Raji (cell line): ENCODE results near the gene EGFR.

Source experiments
- POLR2A ChIP-seq: IDR thresholded peaks from 2 replicates; pipeline ENCODE4 v1.6.1; 2011; ENCODE audit warnings: low read depth, low read length, control low read depth; ENCODE audit not compliant: insufficient read depth

The EGFR gene

DNA sequence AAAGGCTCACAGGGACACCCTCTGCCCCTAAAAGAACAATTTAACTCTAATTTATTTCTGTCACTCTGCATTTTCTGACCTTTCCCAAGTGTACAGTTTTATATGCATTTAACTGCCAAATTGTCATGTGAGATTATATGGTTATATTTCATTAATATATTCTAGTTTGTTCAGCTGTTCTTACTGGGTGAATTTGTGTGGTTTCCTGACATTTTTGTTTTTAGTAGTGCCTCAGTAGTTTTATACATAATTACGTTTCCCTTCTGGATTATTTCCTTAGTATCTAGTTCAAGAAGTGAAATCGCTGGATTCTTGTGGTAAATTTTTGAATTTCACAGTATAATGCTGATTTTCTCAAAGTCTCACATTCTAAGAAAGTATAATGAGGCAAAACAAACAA, 41.3 kb downstream of the EGFR start:
- TF ChIP-seq POLR2A, result no peak

DNA sequence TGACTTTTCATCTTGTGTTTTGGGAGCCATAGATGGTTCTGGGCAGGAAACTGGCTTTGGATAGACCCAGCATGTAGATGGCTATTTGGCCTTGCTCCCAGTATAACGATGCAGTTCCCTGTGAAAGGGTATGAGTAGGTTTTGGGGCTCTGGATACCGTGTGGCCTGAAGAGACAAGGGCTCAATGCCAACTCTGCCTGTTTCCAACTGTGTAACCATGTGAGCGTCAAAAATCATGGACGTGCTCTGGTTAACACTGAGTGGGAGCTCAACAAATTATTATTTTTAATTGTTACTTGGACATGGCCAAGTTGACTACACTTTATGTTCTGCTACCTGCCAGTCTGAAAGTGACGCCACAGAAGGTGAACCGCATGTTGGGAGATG, 41.8 kb downstream of the EGFR start:
- no peak for TF ChIP-seq POLR2A

DNA sequence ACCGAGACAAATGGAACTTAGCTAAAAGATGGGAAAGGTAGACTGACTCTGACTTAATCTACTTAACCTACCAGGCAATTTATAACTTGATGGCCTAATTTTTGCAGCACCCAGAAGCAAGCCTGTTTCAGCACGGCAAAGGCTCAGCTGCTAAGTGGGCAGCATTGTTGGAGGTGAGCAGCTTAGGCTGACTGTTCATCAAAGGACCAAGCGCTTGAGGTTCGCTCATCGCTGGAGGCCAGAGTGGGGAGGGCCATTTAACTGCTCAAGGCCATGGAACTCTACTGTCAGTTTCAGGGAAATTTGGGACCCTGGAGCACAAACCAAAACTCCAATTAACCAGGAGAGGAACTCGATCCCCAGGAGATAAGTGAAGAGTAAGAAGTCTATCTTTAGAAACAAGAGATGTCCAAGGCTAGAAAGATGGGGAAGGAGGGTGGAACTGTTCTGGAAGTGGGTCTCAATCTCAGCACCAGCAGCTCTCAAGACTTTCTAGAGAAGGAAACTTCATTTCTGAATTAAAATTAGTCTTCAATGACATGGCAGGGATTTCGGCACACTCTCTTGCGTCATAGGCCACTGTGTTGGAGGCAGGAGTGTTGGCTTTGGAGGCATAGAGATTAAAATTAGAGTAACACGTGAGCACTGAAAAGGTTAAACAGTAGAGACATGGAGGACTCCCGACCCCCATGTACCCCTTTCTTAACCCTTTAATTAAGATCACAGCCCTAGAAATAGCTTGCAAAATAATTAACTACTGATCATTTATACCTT, 43.1 kb downstream of the EGFR start:
- TF ChIP-seq POLR2A, result no peak

DNA sequence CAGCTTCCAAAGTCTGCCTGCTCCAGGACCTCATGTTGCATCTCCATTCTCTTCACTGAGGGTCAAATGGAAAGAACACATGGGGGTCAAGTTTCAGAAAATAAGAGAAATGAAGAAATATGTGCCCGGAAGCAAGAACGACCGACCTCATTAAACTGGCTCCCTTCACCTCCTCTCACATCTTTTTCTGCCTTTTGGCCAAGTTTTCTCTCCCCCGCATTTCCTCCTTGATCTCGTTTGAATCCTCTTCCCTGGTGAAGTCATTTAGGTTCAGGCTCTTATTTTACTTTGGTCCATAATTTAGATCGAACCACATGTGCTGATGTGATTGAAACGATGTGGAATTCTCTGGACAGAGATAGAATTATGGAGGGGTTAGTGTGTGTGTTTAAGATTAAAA, 44.2 kb downstream of the EGFR start:
- no peak for TF ChIP-seq POLR2A

DNA sequence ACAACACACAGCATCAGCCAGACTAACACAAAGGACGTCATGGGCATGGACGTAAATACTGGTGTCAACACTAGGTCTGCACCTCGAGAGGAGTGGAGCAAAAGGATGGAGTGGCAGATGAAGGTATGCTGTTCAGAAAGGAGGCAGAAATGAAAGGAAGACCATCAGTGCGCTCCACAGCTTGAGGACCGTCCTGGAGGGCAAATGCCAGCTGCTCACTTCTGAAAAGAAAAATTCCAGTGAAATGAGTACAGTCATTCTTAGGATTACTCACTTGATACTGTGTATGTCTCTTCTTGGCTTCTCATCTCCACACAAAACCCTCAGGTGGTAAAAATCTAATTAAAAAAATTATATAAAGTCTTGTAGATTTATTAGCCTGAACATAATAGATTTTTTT, 44.8 kb downstream of the EGFR start:
- TF ChIP-seq POLR2A, result no peak

DNA sequence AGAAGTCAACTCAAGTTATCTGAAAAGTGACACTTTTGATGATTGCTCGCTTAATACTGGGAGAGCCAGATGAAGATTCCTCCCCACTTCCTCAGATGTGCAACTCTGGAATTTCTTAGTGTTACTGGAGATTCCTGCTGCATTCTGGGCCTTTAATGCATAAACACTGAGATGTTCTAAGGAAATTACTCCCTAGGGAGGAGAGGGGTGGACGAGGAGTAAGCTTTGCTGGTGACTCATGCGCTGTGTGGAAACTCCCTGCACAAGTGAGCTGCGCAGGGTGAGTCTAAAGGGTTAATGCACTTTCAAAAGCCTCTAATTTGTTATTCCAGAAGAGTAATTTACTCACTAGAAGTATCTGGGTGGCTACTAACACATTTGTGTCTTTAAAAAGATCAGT, 46.3 kb downstream of the EGFR start:
- no peak for TF ChIP-seq POLR2A

DNA sequence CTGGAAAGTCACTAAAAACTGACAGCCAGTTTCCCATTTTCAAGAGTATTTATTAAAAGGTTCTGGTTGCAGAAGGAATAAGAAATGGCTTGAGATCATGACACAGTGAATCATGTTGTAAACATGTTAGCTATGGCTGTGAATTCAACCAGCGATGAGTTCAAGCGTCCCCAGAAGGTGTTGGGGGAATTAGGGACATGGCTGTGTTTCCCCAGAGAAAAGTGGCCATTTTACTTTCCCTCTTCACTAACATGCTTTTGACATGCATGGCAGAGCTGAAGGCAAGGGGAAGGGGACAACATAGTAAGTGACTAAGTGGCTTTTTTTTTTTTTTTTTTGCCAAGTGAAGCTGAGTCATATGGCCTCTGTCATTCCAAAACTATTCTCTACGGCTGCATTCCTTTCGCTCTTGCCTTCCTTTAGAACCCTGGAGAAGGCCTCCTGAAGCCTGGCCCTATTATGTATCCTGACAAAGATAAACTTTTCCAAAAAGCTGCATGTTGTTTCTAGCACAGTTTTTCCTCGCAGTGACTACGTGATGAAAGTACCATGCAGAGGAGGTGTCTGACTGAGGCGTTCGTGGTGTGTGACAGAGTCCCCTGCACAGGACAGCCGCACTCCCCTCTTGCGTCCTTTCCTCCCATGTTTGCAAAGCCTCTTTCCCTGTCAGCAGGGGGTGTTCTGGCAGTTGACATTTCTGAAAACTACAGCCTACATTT, 46.9 kb downstream of the EGFR start:
- TF ChIP-seq POLR2A, result no peak

DNA sequence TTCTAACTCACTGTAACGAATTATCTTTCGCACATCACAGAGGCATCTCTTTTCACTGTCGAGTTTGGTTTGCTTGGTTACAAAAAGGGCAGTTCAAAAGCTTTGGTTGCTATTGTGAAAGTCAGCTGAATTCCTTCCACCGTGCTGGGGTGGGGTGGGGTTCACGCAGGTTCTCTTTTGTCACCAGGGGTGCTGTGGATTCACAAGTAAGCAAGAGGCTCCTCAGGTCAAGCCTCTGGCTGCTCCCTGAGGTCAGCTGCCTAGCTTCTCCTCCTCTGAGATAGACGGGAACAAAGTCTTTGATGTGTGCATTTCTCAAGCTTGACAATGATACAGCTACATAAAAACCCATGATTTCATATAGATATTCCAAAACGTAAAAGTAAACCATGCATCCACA, 47.7 kb downstream of the EGFR start:
- TF ChIP-seq POLR2A, result no peak

DNA sequence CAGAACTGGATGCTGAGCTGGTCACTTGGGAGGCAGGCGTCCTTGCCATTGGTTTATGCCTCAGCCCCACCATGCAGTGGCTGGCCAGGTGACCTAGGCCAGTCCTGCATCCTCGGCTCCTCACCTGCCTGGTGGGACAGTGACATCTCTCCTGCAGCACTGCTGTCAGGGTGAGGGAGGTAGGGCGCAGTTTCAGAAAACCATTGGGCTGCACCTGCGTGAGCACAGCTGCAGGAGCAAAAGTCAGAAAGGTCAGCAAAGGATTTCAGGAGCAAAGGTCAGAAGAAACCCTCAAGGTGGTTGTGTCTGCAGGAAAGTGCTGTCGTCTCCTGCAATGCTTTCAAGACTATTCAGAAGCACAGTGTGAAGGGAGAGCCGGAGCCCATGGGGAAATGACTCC, 48.1 kb downstream of the EGFR start:
- TF ChIP-seq POLR2A, result no peak

DNA sequence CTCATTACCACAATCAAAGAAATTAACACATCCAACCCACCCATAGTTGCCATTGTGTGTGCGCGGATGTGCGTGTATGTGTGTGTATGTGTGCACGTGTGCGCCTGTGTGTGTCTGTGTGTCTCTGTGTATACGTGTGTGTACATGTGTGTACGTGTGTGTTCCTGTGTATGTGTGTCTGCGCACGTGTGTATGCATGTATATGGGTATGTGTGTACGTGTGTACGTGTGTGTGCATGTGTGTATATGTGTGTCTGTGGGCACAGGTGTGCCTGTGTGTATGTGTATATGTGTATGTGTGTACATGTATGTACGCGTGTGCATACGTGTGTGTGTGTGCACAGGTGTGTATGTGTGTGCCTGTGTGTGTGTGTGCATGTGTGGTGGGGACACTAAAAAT, 48.9 kb downstream of the EGFR start:
- no peak for TF ChIP-seq POLR2A

DNA sequence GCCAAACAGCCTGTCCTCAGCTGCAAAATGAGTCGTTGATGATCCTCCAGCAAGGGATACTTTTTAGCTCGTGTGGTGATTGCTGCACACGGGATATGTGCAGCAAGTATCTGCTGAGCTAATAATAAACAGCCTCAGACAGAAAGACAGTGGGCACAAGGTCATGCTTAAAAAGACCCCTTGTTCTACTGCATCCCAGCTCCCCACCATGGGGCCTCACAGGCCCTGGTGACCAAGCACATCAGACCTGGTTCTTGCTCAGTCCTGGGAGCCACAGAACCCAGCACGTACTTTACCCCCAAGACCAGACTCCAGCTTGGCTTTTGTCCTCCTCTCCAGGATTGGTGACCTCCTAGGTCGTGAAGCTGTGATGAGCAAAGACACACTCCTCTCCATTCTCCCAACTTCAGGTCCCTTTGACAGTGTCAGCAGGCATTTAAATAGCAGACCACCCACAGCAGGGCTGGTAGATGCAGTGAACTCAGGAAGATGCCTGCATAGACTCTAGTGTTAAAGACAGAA, 50.5 kb downstream of the EGFR start:
- TF ChIP-seq POLR2A, result no peak

DNA sequence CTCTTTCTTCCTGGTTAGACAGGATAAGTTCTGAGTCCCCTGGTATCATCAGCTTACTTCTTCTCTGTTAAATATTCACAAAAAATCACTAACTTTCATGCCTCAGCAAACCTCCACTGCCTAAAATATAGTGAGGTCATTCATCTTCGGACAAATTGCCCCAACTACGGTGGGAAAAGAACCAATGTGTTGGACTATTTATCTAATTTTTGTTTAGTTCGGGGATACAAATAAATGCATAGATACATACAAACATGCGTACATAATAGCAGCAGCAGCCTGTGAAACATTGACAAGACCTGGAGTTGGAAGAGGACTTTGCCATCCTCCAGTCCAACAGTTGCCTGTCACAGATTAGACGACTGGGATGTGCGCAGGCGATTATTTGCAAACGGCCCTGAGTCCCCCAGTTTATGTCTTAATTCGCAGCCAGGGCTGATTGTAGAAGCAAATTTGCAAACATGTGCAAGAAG, 51.5 kb downstream of the EGFR start:
- TF ChIP-seq POLR2A, result no peak

DNA sequence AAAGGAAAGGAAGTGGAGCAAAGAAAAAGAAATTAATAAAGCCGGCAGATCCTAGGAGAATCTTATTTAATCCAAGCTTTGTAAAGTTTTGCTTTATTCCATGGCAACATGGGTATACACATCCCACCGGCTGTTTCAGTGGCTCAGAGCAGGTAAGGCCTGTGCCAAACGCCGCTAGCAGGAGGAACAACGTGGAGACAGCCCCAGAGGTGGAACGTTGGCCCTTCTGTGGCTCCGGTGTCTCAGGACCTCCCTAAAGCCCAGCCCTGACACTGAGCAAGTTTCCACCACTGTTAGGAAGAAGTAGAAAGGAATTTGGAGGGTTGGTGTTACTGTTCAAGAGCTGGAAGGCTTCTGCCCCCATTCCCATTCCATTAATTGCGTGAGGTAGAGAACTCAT, 52.0 kb downstream of the EGFR start:
- TF ChIP-seq POLR2A, result no peak

DNA sequence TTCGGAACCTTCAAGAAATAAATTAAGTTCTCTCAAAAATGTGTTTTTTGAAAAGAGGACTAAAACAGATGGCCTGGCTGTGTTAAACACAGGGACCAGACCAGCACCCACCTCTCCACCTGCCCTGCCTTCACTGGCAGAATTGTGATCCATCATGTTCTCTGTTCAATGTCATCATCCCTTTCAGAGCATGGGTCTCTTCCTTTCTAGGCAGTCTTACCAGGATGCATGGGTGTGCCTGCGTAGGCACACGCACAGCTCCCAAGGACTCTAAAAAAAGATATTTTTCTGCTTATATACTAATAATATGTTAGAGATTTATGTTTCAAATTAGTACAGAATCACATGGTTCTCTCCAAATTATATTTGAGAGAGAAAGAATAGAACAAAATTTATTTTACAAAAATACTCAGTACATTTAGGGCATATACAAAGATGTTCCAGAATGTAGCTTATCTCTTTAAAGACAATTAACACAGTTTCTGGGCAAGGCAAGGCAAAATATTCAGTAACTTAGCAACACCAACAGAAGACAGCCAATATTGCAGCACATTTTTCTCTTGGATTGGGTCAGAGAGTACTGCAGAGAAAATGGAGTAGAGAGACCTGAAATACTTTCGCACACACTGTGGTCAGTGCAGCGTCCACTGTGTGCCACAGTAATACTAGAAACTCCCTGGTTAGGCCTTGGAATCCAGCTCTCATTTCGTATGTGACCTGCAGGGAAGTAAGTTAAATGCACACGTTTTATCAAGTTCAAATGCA, 52.8 kb downstream of the EGFR start:
- no peak for TF ChIP-seq POLR2A

DNA sequence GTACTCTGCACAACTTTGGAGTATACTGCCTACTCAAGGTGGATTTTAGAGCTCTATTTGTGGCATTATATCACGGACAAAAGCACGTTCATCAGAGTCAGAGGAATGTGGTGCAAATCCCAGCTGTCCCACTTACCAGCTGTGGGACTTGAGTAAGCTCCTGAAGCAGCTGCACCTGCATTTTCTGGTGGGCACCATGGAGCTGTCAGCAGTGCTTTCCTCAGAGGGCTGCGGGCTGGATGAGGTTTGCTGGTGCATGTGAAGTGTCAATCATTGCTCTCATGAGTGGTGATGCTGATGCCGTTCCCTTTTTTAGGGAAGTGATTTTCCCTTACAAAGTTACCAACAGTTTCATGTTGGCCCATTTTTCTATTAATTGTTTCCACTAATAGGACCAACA, 53.4 kb downstream of the EGFR start:
- no peak for TF ChIP-seq POLR2A
